ENCODE results near the gene ADD2. TPM values are rescaled to one million over a fixed set of nuclear protein-coding genes. Genes with fewer than 3 reads are reported as not detected.

Gene ADD2
- total RNA-seq, 2 experiments from 2014 or later, result 4.4 to 6.4 TPM

DNA sequence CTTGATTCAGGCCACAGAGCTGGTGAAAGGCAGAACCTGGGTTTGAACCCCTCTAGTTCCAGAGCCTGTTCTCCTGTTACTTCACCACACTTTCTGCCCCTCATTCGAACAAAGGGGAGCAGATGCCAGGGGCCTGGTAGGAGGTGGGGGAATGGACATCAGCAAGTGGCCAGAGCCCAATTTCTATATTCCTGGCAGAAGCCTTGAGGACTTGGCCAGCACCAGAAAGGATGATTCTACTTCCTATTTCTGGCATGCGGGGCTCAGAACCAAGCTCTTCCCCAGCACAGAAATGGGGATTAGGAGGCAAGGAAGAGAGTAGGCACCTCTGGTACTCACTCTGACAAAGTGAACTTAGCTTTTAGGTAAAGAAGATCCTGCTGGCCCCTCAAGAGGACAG, 49.3 kb downstream of the ADD2 start:
- Histone ChIP-seq H3K27me3 (ENCODE audit: control insufficient read depth in 1 of 2, insufficient read depth in 2 of 2, low read length in 2 of 2) (no peaks in the 10 kb centered on the region), H3K9me3 (ENCODE audit: control insufficient read depth in 1 of 2, insufficient read depth in 1 of 2, low read length in 2 of 2) (no peaks in the 10 kb centered on the region), H3K27ac (ENCODE audit: low read depth in 1 of 2, low read length in 2 of 2) (no peak overlapping the region), H3K36me3 (ENCODE audit: insufficient read depth, low read length) (no peaks in the 10 kb centered on the region), H3K4me3 (ENCODE audit: low read length) (no peak overlapping the region), H3K4me1 (ENCODE audit: insufficient read depth, low read length) (no peaks in the 10 kb centered on the region)
- Mint-ChIP-seq H3K27me3 (no peaks in the 10 kb centered on the region), H3K4me3 (no peak overlapping the region), H3K27ac (no peak overlapping the region), H3K4me1 (ENCODE audit: low read depth) (no peaks in the 10 kb centered on the region), H3K9me3 (no peaks in the 10 kb centered on the region), H3K36me3 (ENCODE audit: low read depth) (no peaks in the 10 kb centered on the region)
- ChIA-PET CTCF (no interaction called here), POLR2A (no interaction called here)
- DNase-seq, result no peak
- TF ChIP-seq, protein P1, sequence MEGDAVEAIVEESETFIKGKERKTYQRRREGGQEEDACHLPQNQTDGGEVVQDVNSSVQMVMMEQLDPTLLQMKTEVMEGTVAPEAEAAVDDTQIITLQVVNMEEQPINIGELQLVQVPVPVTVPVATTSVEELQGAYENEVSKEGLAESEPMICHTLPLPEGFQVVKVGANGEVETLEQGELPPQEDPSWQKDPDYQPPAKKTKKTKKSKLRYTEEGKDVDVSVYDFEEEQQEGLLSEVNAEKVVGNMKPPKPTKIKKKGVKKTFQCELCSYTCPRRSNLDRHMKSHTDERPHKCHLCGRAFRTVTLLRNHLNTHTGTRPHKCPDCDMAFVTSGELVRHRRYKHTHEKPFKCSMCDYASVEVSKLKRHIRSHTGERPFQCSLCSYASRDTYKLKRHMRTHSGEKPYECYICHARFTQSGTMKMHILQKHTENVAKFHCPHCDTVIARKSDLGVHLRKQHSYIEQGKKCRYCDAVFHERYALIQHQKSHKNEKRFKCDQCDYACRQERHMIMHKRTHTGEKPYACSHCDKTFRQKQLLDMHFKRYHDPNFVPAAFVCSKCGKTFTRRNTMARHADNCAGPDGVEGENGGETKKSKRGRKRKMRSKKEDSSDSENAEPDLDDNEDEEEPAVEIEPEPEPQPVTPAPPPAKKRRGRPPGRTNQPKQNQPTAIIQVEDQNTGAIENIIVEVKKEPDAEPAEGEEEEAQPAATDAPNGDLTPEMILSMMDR (IDR thresholded peaks at IDR 0.05), result no peak
- intact Hi-C loops (cut with DNase I, micrococcal nuclease), result no loop called here
- ATAC-seq (ENCODE audit: poor library complexity), result no peak

DNA sequence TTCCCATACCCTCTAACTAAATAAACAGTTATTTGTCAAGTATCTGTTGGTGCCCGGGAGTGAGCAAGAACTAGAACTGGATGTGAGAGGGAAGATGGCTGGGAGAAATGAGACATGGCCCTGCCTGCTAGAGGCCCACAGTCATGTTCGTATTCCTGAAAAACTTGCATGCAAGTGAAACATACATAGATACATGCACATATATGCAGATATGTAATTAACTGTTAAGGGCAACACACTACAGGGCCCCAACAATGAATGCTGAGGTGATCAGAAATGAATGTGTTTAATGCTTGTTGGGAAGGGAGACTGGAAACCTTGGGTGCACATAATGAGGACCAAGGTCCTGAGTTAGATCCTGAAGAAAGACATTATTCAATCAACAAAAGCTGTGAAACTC, 49.8 kb downstream of the ADD2 start:
- Histone ChIP-seq H3K4me1 (ENCODE audit: insufficient read depth, low read length) (no peaks in the 10 kb centered on the region), H3K27ac (ENCODE audit: low read depth in 1 of 2, low read length in 2 of 2) (no peak overlapping the region), H3K9me3 (ENCODE audit: control insufficient read depth in 1 of 2, insufficient read depth in 1 of 2, low read length in 2 of 2) (no peaks in the 10 kb centered on the region), H3K36me3 (ENCODE audit: insufficient read depth, low read length) (no peaks in the 10 kb centered on the region), H3K27me3 (ENCODE audit: control insufficient read depth in 1 of 2, insufficient read depth in 2 of 2, low read length in 2 of 2) (no peaks in the 10 kb centered on the region), H3K4me3 (ENCODE audit: low read length) (no peak overlapping the region)
- Mint-ChIP-seq H3K4me1 (ENCODE audit: low read depth) (no peaks in the 10 kb centered on the region), H3K36me3 (ENCODE audit: low read depth) (no peaks in the 10 kb centered on the region), H3K27ac (no peak overlapping the region), H3K27me3 (no peaks in the 10 kb centered on the region), H3K9me3 (no peaks in the 10 kb centered on the region), H3K4me3 (no peak overlapping the region)
- ChIA-PET POLR2A (no interaction called here), CTCF (no interaction called here)
- TF ChIP-seq, protein P1 (IDR thresholded peaks at IDR 0.05), result no peak
- intact Hi-C loops (cut with DNase I, micrococcal nuclease), result no loop called here
- ATAC-seq (ENCODE audit: poor library complexity), result no peak
- no peak for DNase-seq

DNA sequence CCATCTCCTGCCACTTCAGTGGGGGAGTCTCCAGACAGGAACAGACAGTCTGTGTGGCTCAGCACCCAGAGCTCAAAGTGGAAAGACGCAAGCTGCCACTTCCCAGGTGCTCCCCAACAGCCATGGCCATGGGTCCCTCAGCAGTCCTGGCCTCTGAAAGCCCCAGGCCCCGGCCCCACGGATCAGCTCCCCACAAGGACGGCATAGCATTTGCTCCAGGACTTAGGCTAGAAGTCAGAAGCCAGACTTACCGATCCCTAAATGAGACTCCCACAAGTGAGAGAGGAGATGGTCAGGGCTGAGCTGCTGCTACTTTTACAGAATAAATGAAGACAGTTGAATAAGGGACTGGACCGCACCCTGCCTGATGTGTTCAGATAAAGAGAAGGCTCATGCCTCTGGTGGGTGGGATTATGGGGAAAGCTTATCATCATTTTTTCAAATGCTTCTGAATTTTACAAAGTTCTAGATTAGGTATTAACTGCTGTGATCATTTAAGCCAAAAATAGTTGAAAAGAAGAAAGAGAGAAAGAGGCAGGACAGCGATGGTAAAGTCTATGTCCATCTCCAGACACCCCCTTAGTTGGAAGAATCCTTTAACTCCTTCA, 50.5 kb downstream of the ADD2 start:
- Histone ChIP-seq H3K27ac (ENCODE audit: low read depth in 1 of 2, low read length in 2 of 2) (no peak overlapping the region), H3K4me3 (ENCODE audit: low read length) (no peak overlapping the region), H3K27me3 (ENCODE audit: control insufficient read depth in 1 of 2, insufficient read depth in 2 of 2, low read length in 2 of 2) (no peaks in the 10 kb centered on the region), H3K36me3 (ENCODE audit: insufficient read depth, low read length) (no peaks in the 10 kb centered on the region), H3K9me3 (ENCODE audit: control insufficient read depth in 1 of 2, insufficient read depth in 1 of 2, low read length in 2 of 2) (no peaks in the 10 kb centered on the region), H3K4me1 (ENCODE audit: insufficient read depth, low read length) (no peaks in the 10 kb centered on the region)
- Mint-ChIP-seq H3K27me3 (no peaks in the 10 kb centered on the region), H3K4me1 (ENCODE audit: low read depth) (no peaks in the 10 kb centered on the region), H3K27ac (no peak overlapping the region), H3K9me3 (no peaks in the 10 kb centered on the region), H3K36me3 (ENCODE audit: low read depth) (no peaks in the 10 kb centered on the region), H3K4me3 (no peak overlapping the region)
- ChIA-PET POLR2A (no interaction called here), CTCF (no interaction called here)
- intact Hi-C loops (cut with DNase I, micrococcal nuclease), result no loop called here
- ATAC-seq (ENCODE audit: poor library complexity) (no peak), DNase-seq (no peak)
- TF ChIP-seq, protein P1 (IDR thresholded peaks at IDR 0.05), result no peak

Data from CD4-positive, alpha-beta T cell (primary cell).